Measurements from ENCODE around the gene ZNF70.
A peak's percentile ranks its signal among the peaks of the same experiment; 100 is the strongest.

Gene ZNF70

DNA sequence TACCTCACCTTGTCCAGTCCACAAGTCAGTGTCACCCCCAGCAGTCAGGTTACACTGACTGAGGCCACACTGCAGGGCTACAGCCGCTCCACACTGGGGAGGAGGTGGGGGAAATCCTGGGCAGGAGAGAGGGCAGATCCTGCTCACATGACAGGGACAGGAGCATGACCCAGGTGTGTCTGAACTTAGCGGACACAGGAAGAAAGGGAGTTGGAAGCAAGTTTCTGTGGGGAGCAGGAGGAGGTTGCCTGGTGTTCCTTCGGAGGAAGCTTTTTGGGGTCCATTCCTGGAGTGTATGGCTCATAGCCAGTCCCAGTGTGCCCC lies 27.6 kb upstream of the ZNF70 start:
- DNase-seq, result no peak

DNA sequence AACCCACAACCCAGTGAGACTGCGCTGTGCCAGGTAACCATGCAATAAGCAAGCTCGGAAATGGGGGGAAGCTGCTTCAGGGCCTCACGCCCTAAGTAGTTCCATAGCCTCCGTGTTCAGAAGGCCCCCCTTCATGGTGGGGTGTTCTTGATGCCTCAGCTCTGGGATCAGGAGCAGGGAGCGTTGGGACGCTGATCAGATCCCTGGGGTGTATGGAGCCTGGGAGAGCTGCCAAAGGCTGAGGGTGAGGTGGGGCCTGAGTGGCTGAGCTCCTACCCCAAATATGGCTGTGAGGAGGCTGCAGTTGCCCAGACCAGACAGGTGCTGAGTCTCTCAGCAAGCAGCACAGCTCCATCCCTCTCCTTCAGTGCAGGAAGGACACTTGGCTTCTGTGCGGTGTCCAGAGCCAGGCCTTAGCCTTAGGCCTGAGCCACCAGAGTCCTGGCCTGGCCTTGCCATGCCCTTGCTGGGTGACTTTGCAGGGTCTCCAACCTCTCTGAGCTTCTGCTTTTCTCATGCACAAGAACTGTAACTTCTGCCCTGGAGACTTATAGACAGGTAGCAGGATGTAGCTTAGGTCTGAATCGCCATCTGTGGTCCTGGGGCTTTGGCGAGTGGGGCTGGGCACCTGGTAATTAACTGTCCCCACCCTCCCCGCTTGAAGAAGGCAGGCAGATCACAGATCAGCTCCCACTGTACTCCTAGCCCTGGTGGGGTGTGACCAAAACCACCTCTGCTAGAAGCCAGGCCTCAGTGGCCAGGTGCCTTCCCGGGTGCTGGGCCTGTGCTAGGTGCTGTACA lies 27.1 kb upstream of the ZNF70 start:
- DNase-seq, result no peak

DNA sequence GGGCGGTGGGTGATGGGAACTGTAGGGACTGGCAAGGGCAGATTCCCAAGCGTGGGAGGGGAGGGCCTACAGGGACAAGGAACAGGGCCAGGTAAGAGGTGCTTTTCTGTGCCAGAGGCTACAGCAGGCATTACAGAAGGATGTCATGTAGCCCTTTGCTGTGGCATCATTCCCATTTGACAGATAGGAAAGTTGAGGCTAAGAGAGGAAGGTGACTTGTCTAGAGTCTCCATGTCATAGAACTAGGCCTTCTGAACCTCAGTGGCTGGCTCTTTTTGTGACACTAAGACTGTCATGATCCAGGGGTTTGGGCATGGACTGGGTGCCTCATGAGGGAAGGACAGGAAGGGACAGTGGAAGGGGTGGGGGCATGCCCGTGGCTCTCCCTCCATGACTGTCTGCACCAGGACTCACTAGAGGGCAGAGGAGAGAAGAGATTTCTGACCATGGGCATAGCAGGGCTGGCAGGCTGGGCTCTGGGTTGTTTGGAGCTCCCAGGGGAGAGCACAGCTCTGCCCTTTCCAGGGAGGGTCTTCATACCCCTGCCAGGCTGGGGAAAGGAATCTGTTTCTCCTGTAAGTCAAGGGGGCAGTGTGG lies 25.0 kb upstream of the ZNF70 start:
- no peak for DNase-seq

DNA sequence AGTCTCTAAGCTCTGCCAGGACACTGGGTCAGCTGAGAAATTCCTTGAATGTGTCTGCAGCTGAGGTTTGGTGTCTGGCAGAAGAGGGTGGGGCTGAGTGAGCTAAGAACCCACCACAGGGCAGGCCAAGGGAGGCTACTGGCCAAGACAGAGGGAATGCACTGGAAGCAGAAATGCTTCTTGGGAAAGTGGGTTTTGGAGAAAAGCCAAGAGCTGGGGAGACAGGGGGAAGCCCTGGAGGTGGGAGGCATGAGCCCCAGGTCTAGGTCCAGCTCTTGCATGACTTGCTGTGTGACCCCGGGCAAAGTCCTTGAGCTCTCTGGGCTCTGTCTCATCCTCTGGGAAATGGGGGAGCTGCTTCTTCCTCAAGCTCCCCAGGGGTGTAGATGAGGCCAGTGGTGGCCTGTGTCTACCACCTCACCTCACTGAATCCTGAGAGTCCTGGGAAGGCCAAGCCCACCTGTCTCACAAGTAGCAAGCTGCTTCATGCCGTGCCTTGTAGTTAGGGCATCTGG lies 24.1 kb upstream of the ZNF70 start:
- no peak for DNase-seq

DNA sequence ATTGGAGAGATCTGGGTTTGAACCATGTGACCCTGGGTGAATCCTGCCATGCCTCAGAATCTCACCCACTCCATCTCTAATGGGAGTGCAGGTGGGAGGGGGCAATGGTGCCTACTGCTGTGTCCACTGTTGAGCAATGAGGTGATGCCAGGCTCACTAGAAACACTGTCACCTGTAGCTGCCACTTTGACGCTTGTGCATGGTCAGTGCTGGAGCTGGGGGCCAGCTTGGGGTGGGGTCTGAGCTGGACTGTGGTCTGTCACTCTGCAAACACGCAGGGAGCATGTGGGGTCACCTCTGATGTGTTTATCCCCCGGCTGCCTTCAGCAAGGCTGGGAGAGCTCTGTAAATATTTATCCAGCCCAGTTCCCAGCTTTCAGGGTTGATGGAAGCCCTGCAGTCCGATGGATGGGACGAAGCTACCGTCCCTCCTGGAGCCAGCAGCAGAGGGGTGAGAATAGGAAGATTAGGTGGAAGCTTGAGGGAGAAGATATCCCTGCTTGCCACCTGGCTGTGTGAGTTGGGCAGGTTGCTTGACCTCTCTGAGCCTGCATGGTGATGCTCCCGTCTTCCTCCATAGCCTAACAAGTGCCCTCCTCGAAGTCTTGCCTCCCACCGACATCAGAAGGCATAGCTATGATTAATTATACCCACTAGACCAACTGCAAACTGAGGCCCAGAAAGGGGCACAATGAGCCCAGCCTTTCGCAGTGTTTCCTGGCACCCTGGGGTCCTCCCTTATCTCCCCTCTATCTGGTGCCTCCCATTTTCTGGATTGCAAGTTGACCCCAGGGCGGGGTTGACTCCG lies 23.4 kb upstream of the ZNF70 start:
- DNase-seq, result no peak

DNA sequence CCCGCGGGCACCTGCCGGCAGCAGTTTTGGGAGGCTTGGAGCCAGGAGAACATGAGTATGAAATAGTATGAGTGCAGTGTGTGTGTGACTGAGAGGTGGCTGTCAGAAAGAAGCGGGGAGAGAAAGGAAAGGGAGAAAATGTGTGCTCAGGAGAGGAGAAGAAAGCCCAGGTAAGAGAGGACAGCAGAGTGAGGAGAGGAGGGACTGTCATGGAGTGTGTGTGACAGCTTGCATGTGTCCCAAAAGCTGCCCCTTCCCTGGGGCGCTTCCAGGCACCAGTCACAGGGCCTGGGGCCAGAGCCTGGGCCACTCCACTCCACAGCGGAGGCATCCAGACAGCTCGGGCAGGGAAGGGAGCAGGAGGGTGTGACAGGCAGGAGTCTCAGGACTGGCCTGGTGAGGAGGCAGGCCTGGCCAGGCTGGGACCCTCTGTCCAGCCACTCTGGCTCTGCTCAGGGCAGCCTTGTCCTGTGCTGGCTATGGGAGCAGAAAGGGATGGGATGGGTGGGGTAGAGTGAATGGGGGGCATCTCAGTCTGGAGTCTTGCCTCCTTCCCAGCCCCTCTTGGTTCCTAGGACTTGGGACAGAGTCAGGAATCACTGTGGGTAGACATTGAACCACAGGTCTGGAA lies 22.7 kb upstream of the ZNF70 start:
- no peak for DNase-seq

DNA sequence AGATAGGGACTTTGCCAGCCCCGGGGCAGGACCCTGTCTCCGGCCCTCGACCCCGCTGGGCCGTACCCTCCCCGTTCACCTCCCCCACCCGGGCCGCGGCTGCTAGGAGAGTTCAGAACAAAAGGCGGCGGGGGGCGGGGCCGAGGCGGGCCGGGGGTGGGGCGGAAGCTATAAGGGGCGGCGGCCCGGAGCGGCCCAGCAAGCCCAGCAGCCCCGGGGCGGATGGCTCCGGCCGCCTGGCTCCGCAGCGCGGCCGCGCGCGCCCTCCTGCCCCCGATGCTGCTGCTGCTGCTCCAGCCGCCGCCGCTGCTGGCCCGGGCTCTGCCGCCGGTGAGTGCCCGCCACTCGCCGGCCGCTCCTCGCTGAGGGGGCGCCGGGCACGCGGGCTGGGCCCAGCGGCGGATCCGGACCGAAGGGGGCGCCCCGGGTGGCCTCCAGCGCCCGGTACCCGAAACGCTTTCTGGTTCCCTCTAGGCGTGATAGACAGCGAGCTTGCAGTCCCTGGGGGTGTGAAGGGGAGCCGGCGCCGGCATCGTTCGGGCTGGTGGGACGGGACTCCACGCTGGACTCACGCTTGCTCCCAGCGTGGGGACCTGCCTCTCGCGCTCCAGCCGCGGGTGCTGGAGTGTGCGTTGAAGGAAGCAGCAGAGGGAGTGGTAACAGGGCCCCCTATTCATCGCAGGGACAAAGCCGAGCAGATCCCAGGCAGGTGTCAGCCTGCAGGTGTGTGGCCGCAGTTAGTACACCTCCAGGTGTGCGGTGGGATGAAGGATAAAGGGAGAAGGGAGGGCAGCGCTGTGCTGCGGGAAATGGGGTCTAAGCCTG lies 21.9 kb upstream of the ZNF70 start, which contains the start of gene MMP11:
Gene MMP11 (plus strand): TSS at position 201 of the 825 bp plus-strand sequence. CDS start 22 bp downstream, at position 223.
- DNase-seq, result no peak

DNA sequence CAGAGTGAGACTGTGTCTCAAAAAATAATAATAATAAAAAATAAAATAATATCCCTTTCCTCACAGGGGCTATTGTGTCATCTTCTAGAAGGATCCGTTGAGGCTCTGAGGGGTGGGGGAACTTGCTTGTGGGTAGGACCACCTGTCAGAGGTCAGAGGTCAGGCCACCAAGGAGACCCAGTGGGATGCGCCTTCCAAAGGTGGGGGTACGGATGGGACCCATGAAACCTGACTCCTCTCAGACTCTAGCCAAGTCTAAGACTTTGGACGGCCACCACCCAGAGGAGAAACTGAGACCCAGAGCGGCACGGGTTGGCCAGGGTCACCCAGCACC lies 21.4 kb upstream of the ZNF70 start:
- DNase-seq, result no peak

DNA sequence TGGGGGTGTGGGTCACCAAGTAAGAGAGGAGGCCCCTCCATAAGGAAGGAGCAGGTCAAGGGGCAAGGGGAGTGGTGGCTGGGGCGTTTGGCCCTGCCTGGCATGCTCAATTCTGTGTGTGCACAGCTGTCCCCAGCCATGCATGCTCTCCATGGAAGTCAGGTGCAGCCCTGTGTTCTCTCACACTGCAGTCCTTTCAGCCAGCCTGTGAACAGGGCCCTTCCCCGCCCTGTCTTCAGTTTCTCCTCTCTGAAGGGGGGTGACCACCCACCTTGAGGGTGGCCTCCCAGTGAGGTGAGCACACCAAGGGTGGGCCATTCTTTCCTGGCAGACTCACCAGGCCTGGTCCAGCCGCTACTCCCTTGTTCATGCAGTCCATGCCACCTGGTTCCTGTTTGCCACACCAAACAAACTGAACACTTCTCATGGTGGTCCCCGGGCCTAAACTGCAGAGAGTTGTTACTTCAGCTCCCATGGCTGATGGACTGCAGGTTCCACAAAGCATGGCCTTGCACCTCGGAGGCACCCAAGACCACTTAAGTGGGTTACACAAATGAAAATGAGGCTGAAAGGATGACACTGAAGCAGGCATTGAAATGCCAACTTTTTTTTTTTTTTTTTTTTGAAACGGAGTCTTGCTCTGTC lies 18.5 kb upstream of the ZNF70 start:
- no peak for DNase-seq

DNA sequence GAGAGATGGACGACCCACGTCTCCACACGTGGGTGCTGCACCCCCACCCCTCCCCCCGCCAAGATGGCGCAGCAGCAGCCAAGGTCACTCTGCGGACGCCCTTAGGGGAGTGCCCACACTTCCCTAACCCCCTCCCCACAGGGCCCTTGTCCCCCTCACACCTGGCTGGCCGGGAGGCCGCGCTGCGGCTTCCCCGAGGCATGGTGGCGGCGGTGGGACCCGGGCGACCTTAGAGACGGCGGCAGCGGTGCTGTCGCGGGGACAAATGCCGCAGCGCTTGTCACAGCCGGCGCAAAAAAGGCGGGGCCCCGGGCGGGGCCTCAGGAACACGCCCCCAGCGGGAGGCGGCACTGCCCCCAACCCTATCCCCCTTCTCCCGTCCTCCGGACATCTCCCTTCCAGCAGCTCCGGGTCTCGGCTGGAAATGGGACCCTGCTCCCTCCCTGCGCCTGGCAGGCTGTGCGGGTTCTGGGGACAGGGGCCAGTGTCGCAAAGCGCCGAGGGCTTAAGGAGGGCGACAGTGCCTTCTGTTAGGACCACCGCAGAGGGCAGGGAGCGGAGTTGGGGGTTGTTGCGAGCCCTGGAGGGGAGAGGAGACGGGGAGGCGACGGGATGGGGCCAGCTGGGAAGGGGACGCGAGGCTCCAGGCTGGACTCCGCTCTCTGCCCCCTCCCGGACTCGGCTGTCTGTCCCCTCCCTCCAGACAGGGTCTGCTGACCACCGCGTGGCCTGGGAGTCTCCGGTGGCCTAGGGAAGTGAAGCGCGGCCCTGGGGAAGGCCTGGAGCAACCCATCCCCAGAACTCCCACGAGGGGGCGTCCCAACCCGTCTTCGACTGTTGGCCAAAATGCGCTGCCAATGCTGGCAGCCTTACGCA lies 17.0 kb upstream of the ZNF70 start, which contains the start of gene CHCHD10:
Gene CHCHD10 (minus strand): TSS at position 300 of the 876 bp plus-strand sequence. CDS start 98 bp downstream, at position 202.
- DNase-seq, result peak; percentile 10

DNA sequence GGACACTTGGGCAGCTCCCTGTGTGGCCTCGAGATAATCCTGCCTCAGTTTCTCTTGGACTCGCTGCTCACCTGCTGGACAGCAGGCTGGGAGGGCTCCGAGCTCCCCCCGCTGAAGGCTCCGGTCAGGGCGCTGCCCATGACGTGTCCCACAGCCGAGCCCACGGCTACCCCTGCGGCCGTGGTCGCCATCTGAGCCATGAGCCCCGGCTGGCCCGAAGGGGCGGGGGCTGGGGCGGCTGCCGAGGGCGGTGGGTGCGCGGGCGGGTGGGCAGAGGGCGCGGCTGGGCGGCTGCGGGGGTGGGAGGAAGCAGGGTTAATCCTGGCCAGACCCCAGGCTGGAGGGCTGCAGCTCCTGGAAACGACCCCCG lies 16.4 kb upstream of the ZNF70 start:
- no peak for DNase-seq

DNA sequence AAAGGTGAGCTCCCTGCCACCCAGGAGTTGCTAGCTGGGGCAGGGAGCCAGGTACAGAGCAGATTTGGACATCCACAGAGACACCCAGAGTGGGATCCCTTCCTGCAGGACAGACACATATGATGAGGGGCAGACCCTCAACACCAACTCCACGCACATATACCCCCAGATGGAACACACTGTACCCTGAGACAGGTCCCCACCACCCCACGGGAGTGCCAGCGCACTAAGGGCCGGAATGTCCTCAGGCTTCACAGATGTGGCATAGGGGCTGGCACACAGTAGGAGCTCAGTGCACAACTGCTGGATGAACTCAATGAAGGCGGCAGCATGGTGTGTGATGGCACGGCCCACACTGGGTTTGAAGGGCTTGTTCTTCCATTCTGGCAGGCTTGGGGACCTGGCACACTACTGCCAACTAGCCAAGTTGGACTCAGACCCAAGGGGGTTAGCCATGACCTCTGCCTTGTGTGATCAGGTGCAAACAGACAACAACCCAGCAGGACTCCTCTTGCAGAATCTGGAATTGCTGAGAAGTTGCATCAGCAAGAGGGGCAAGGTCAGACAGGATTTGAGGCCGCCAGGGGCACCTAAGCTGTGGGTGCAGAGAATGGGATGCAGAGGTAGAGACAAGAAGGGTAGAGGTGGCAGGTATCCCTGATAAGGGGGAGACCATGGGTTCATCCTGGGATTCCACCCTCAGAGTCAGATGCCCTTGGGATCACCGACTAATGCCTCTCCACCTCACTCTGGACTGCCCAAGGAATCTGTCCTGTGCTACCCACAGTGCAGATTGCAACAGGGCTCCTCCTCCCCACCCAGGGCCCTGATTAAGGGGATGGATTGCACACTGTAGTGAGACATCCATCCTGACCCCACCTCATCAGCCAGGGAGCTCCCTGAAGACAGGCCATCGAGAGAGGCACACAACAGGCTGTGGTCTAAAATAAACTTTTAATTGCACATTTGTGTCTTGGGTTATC lies 14.3 kb upstream of the ZNF70 start:
- no peak for DNase-seq

DNA sequence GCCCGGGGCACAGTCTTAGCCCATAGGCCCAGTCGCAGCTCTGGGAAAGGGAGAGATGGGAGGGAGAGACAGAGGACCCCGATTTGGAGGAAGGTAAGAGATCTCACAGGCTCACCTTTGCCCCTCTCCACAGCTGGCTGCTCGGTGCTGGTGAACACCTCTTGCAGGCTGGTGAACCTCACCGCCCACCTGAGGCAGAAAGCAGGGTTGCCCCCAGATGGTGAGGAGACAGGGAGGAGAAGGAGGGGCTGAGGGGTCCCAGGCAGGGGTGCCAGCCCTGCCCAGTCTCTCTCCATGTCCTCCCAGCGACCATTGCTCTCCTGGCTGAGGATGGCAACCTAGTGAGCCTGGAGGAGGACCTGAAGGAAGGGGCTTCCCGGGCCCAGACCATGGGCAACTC lies 13.0 kb upstream of the ZNF70 start:
- DNase-seq, result no peak

DNA sequence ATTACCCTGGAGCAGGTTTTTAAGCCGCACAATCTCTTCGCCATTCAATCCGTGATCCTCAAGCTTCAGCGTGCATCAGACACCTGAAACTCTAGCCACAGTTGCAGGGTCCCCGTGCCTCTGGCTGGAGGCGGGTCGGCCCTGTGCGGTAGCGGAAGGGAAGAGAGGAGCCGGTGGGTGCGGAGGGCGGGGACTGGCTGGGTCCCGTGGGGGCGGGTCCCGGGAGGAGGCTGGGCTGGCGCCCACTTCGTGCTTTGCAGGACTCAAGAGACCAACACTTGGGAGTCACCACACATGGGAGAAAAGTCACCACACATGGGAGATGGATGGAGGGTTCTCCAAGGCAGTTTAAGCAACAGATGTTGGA lies 12.7 kb upstream of the ZNF70 start:
- DNase-seq, result no peak

DNA sequence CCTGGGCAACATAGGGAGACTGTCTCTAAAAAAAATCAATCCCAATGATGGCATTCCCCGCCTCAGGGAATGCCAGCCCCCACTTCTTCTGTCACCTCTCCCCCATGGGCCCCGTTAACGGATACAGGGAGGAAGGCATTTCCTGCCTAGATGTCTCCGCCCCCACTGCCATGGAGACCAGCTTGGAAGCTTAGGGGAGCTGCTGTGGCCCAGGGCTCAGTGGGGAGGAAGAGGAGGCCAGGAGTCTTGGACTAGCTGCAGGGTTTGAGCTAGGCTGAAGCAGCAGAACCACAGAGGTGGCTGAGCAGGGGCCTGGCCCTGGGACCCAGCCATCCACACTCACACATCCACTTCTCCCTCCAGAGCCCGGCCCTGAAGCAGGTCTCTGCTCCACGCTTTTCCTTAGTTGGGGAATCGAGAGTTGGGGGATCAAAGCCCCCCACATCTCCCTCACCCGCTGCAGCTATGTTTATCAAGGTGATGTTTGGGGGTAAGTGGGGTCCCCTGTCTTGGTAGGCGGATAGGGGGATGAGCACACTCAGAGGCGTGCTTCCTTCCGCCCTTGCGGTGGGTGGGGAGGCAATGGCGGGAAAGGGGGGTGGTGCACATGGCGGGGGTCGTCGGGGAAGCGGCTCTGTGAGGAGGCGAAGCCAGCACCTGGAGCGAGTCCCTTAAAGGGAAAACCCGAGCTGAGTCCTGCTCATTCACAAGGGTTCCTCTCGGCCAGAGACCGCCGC lies 12.1 kb upstream of the ZNF70 start, which contains the start of gene C22orf15:
Gene C22orf15 (plus strand): TSS at position 149 of the 737 bp plus-strand sequence. CDS start 317 bp downstream, at position 466.
- DNase-seq, result no peak

DNA sequence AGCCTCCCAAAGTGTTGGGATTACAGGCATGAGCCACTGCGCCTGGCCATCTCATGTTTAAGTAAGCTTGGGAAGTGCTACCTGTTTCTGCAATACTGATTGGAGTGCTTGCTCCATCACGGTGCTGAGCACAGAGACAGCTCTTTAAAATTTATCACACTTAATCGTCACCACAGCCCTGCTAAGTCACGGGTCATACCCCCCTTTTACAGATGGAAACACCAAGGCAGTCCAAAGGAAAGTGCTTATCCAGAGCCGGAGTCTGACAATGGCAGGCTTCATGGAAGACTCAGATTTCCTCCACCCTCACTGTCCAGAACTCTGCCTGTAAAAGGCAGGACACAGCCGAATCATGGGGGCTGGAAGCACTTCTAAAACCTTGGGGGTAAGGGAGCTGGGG lies 9.1 kb upstream of the ZNF70 start:
- DNase-seq, result no peak

DNA sequence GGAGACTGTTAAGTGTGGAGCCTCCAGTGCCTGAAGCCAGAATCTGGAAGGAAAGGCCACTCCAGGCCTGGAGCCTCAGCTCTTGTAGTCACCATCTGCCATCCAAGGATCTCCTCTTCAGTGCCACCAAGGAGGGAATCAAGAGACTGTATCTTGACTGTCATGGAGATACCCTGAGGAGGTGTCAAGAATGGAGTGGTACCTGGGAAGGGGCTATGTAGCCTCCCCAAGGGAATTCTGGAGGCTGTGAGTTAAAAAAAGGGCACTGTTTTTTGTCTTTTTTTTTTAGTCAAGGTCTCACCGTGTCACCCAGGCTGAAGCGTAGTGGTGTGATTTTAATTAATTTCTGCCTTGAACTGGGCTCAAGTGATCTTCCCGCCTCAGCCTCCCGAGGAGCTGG lies 8.7 kb upstream of the ZNF70 start:
- no peak for DNase-seq

DNA sequence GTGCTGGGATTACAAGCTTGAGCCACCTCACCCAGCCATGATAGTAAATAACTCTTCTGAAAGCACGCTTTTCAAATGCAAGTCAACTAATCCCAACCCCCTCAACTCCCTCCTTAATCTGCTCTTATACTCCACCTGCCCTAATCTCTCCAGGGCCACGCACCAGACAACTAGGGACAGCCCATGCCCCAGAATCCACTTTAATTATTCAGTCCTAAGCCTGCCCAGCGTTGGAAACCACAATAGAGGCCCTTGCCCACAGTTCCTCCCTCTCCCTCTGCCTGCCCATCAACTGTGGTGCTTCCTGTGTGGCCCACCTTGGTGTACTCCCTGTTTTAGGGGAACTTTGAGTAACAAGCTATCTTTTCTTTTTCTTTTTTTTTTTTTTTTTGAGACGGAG lies 6.0 kb upstream of the ZNF70 start:
- no peak for DNase-seq

DNA sequence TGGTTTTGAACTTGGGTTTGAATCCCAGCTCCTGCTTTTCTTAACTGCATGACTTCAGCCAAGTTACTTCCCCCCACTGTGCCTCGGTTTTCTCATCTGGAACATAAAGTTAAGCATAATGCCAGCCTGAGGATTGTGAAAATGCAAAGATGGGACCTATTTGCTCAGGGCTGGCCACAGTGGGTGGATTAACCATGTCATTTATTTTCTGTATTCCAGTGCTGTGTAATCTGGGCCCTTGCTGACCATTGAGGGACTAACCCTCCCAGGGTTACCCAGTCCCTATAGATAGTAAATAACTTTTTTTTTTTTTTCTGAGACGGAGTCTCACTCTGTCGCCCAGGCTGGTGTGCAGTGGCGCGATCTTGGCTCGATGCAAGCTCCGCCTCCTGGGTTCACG lies 4.8 kb upstream of the ZNF70 start:
- no peak for DNase-seq
